Tibial nerve (tissue), 3 donors: ENCODE measurements around the gene CCN5.
"Not testable (repeated sequence)": the region's sequence is repeated elsewhere in the genome, so short reads cannot be mapped to it uniquely, and the experiment has no call there.

Experiments used
- POLR2A ChIP-seq, 2 donors: fragments of 450-650 bp; IDR thresholded peaks; one replicate each; pipeline ENCODE4 v1.6.1; 2017; ENCODE audit warnings: antibody characterized with exemption in 2 of 2, mild to moderate bottlenecking in 2 of 2, moderate library complexity in 2 of 2
- TF ChIP-seq, protein P1 (sequence below), 5 experiments: fragments of 200-600 bp in 3 of 5; fragments of 450-650 bp in 2 of 5; sonication (generic) in 3 of 5; IDR thresholded peaks; one replicate each; pipeline ENCODE4 v1.5.1; 2016 to 2019; ENCODE audit warnings: antibody characterized with exemption in 5 of 5, mild to moderate bottlenecking in 3 of 5, moderate library complexity in 2 of 5

DNA sequence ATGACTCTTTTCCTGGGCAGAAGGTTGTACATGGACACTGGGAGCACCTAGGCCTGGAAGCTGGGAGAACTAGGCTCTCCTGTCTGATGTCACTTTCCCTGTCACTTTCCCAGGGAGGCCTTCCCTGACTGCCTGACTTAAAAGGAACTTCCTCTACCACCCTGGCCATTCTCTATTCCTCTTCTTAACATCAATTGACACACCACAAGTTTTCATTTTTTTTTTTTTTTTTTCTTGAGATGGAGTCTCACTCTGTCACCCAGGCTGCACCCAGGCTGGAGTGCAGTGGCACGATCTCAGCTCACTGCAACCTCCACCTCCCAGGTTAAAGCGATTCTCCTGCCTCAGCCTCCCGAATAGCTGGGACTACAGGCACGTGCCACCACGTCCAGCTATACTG is 18.1 kb upstream of the CCN5 start:
- TF ChIP-seq, protein P1, sequence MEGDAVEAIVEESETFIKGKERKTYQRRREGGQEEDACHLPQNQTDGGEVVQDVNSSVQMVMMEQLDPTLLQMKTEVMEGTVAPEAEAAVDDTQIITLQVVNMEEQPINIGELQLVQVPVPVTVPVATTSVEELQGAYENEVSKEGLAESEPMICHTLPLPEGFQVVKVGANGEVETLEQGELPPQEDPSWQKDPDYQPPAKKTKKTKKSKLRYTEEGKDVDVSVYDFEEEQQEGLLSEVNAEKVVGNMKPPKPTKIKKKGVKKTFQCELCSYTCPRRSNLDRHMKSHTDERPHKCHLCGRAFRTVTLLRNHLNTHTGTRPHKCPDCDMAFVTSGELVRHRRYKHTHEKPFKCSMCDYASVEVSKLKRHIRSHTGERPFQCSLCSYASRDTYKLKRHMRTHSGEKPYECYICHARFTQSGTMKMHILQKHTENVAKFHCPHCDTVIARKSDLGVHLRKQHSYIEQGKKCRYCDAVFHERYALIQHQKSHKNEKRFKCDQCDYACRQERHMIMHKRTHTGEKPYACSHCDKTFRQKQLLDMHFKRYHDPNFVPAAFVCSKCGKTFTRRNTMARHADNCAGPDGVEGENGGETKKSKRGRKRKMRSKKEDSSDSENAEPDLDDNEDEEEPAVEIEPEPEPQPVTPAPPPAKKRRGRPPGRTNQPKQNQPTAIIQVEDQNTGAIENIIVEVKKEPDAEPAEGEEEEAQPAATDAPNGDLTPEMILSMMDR (IDR thresholded peaks at IDR 0.05) = not testable (repeated sequence)
- not testable (repeated sequence) for TF ChIP-seq POLR2A (IDR thresholded peaks at IDR 0.05)
